Measurements from ENCODE around the gene GOLGA8J.

DNA sequence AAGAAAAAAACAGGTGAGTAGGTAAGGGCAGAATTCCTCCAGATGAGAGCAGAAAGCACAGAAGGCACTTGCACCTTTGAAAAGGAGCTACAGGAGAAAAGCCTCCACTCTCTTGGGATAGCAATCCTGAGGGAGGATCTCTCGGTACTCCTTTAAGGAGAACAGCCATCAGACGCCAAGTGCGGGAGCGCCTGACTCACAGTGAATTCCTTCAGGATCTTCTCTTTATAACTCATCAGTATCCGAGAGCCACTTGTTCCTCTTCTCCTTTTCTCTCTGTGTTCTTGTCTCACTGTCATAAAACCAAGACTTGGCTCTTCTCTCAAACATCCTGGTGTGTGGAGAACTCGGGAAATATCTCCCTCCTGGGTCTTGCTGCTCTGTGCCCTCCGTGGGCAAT, 10.1 kb upstream of the GOLGA8J start:
- TF ChIP-seq POLR2A (IDR thresholded peaks at IDR 0.05; ENCODE audit: low read length) (no peak), GATA1 (IDR thresholded peaks at IDR 0.05; ENCODE audit: low read depth, low read length) (no peak)
